SU-DHL-6 (cell line): ENCODE data around the gene LTBP4.

Experiments
- EZH2phosphoT487 ChIP-seq: fragments of 200-600 bp; sonication (generic), shearing (Covaris generic); conservative IDR thresholded peaks from 2 replicates; pipeline ENCODE4 v1.6.1; 2018; ENCODE audit warnings: mild to moderate bottlenecking, antibody characterized with exemption, low read length, moderate library complexity, mixed read lengths
- TF ChIP-seq, protein P1 (sequence below): fragments of 200-600 bp; sonication (generic); IDR thresholded peaks from one replicate; pipeline ENCODE4 v1.5.1; 2017; ENCODE audit warnings: antibody characterized with exemption, mild to moderate bottlenecking, low read length, moderate library complexity; ENCODE audit not compliant: insufficient read depth, poor library complexity, severe bottlenecking

DNA sequence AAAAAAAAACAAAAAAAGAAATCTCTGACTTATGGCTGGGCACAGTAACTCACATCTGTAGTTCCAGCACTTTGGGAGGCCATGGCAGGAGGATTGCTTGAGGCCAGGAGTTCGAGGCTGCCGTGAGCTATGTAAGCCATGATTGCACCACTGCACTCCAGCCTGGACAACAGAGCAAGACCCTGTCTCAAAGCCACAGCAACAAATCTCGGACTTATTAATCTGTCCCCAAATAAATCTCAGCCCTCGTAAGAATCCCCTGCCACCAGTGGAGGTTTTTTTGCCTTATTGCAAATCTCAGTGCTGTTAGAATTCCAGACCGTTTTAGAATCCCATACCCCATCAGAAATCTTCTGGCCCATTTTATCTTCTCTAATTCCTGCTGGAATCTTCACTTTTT is 19.6 kb upstream of the LTBP4 start:
- no peak for TF ChIP-seq EZH2phosphoT487
- TF ChIP-seq, protein P1, sequence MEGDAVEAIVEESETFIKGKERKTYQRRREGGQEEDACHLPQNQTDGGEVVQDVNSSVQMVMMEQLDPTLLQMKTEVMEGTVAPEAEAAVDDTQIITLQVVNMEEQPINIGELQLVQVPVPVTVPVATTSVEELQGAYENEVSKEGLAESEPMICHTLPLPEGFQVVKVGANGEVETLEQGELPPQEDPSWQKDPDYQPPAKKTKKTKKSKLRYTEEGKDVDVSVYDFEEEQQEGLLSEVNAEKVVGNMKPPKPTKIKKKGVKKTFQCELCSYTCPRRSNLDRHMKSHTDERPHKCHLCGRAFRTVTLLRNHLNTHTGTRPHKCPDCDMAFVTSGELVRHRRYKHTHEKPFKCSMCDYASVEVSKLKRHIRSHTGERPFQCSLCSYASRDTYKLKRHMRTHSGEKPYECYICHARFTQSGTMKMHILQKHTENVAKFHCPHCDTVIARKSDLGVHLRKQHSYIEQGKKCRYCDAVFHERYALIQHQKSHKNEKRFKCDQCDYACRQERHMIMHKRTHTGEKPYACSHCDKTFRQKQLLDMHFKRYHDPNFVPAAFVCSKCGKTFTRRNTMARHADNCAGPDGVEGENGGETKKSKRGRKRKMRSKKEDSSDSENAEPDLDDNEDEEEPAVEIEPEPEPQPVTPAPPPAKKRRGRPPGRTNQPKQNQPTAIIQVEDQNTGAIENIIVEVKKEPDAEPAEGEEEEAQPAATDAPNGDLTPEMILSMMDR, result no peak
